HEK293 (cell line): ENCODE results near the gene TTLL11.

ENCODE experiments used
- HIC1 ChIP-seq: fragments of 450-650 bp; formaldehyde crosslinking; IDR thresholded peaks from 2 replicates; pipeline ENCODE4 v1.5.1; 2016; ENCODE audit warnings: missing biosample characterization, missing genetic modification characterization
- KLF17 ChIP-seq: fragments of 450-650 bp; formaldehyde crosslinking; IDR thresholded peaks from 2 replicates; pipeline ENCODE4 v1.5.1; 2016; ENCODE audit warnings: missing biosample characterization, missing genetic modification characterization
- TSHZ1 ChIP-seq: fragments of 450-650 bp; formaldehyde crosslinking; IDR thresholded peaks from 2 replicates; pipeline ENCODE4 v1.5.1; 2016; ENCODE audit warnings: missing biosample characterization, missing genetic modification characterization, borderline replicate concordance
- WT1 ChIP-seq: fragments of 450-650 bp; formaldehyde crosslinking; IDR thresholded peaks from 2 replicates; pipeline ENCODE4 v1.5.1; 2016; ENCODE audit warnings: missing biosample characterization, missing genetic modification characterization
- YY1 ChIP-seq: fragments of 450-650 bp; formaldehyde crosslinking; IDR thresholded peaks from 2 replicates; pipeline ENCODE4 v1.5.1; 2018; ENCODE audit warnings: missing biosample characterization, missing genetic modification characterization
- ZBTB20 ChIP-seq: fragments of 450-650 bp; formaldehyde crosslinking; IDR thresholded peaks from 2 replicates; pipeline ENCODE4 v1.5.1; 2016; ENCODE audit warnings: missing biosample characterization, missing genetic modification characterization
- ZEB2 ChIP-seq: fragments of 450-650 bp; formaldehyde crosslinking; IDR thresholded peaks from 2 replicates; pipeline ENCODE4 v1.5.1; 2016; ENCODE audit warnings: missing biosample characterization, missing genetic modification characterization
- ZNF10 ChIP-seq: fragments of 450-650 bp; formaldehyde crosslinking; IDR thresholded peaks from 2 replicates; pipeline ENCODE4 v1.5.1; 2017; ENCODE audit warnings: missing biosample characterization, missing genetic modification characterization
- ZNF146 ChIP-seq: fragments of 450-650 bp; formaldehyde crosslinking; IDR thresholded peaks from 2 replicates; pipeline ENCODE4 v1.5.1; 2016; ENCODE audit warnings: missing biosample characterization, missing genetic modification characterization
- ZNF174 ChIP-seq: fragments of 450-650 bp; formaldehyde crosslinking; IDR thresholded peaks from 2 replicates; pipeline ENCODE4 v1.5.0; 2017; ENCODE audit warnings: missing biosample characterization, mild to moderate bottlenecking, missing genetic modification characterization
- ZNF202 ChIP-seq: fragments of 450-650 bp; formaldehyde crosslinking; IDR thresholded peaks from 2 replicates; pipeline ENCODE4 v1.5.1; 2016; ENCODE audit warnings: missing biosample characterization, missing genetic modification characterization, borderline replicate concordance
- ZNF223 ChIP-seq: fragments of 450-650 bp; formaldehyde crosslinking; IDR thresholded peaks from 2 replicates; pipeline ENCODE4 v1.5.1; 2016; ENCODE audit warnings: missing biosample characterization, missing genetic modification characterization
- ZNF23 ChIP-seq: fragments of 450-650 bp; formaldehyde crosslinking; IDR thresholded peaks from 2 replicates; pipeline ENCODE4 v1.5.1; 2016; ENCODE audit warnings: missing biosample characterization, missing genetic modification characterization, borderline replicate concordance
- ZNF274 ChIP-seq, 2 experiments: fragments of 200-500 bp in 1 of 2; fragments of 450-650 bp in 1 of 2; sonication (Bioruptor generic) in 1 of 2; formaldehyde crosslinking in 1 of 2; IDR thresholded peaks; 2 replicates each; pipeline versions ENCODE4 v1.5.1 to v1.6.1; 2014 to 2016; ENCODE audit warnings: borderline replicate concordance in 1 of 2, inconsistent platforms in 1 of 2, low read length in 1 of 2, missing biosample characterization in 1 of 2, missing genetic modification characterization in 1 of 2
- ZNF280D ChIP-seq: fragments of 450-650 bp; formaldehyde crosslinking; IDR thresholded peaks from 2 replicates; pipeline ENCODE4 v1.5.1; 2016; ENCODE audit warnings: missing biosample characterization, missing genetic modification characterization
- ZNF366 ChIP-seq: fragments of 450-650 bp; formaldehyde crosslinking; conservative IDR thresholded peaks from 2 replicates; pipeline ENCODE4 v1.5.1; 2016; ENCODE audit warnings: missing biosample characterization, missing genetic modification characterization
- ZNF449 ChIP-seq: fragments of 450-650 bp; formaldehyde crosslinking; IDR thresholded peaks from 2 replicates; pipeline ENCODE4 v1.5.1; 2017; ENCODE audit warnings: missing biosample characterization, mild to moderate bottlenecking, missing genetic modification characterization, moderate library complexity
- ZNF501 ChIP-seq: fragments of 450-650 bp; formaldehyde crosslinking; IDR thresholded peaks from 2 replicates; pipeline ENCODE4 v1.5.1; 2016; ENCODE audit warnings: missing biosample characterization, missing genetic modification characterization
- ZNF544 ChIP-seq: fragments of 450-650 bp; formaldehyde crosslinking; IDR thresholded peaks from 2 replicates; pipeline ENCODE4 v1.5.0; 2017; ENCODE audit warnings: missing biosample characterization, missing genetic modification characterization
- ZNF548 ChIP-seq: fragments of 450-650 bp; formaldehyde crosslinking; IDR thresholded peaks from 2 replicates; pipeline ENCODE4 v1.5.1; 2016; ENCODE audit warnings: missing biosample characterization, missing genetic modification characterization
- ZNF555 ChIP-seq: fragments of 450-650 bp; formaldehyde crosslinking; conservative IDR thresholded peaks from 2 replicates; pipeline ENCODE4 v1.5.1; 2017; ENCODE audit warnings: missing biosample characterization, mild to moderate bottlenecking, missing genetic modification characterization, inconsistent platforms
- ZNF600 ChIP-seq: fragments of 450-650 bp; formaldehyde crosslinking; IDR thresholded peaks from 2 replicates; pipeline ENCODE4 v1.5.1; 2016; ENCODE audit warnings: missing biosample characterization, missing genetic modification characterization
- ZNF664 ChIP-seq: fragments of 450-650 bp; formaldehyde crosslinking; IDR thresholded peaks from 2 replicates; pipeline ENCODE4 v1.5.1; 2016; ENCODE audit warnings: missing biosample characterization, missing genetic modification characterization
- ZNF777 ChIP-seq: fragments of 450-650 bp; formaldehyde crosslinking; IDR thresholded peaks from 2 replicates; pipeline ENCODE4 v1.5.1; 2017; ENCODE audit warnings: missing biosample characterization, missing genetic modification characterization, borderline replicate concordance
- ZNF785 ChIP-seq: fragments of 450-650 bp; formaldehyde crosslinking; IDR thresholded peaks from 2 replicates; pipeline ENCODE4 v1.5.1; 2016; ENCODE audit warnings: missing biosample characterization, missing genetic modification characterization
- ZNF830 ChIP-seq: fragments of 450-650 bp; IDR thresholded peaks from 2 replicates; pipeline ENCODE4 v1.5.0; 2018; ENCODE audit warnings: missing biosample characterization, missing genetic modification characterization, low read depth, mild to moderate bottlenecking, moderate library complexity
- ZSCAN5A ChIP-seq: fragments of 450-650 bp; formaldehyde crosslinking; IDR thresholded peaks from 2 replicates; pipeline ENCODE4 v1.5.1; 2016; ENCODE audit warnings: missing biosample characterization, missing genetic modification characterization

Gene TTLL11

GRCh38 chr9:121895818-121896544 lies 197.1 kb downstream of the TTLL11 start (continued):
- TF ChIP-seq HIC1 (tag by site-specific recombination) (no peak), ZNF174 (tag by site-specific recombination) (no peak), ZNF23 (tag by site-specific recombination) (no peak), ZNF146 (tag by site-specific recombination) (no peak), ZNF548 (tag by site-specific recombination) (no peak), ZNF223 (tag by site-specific recombination) (no peak), ZNF544 (tag by site-specific recombination) (no peak), TSHZ1 (tag by site-specific recombination) (no peak), WT1 (tag by site-specific recombination) (no peak), ZNF664 (tag by site-specific recombination) (no peak), ZNF366 (tag by site-specific recombination) (no peak), KLF17 (tag by site-specific recombination) (no peak), ZNF10 (tag by site-specific recombination) (no peak), ZEB2 (tag by site-specific recombination) (no peak), YY1 (no peak), ZNF777 (tag by site-specific recombination) (no peak), ZNF600 (0 out of 2 replicates have a peak, but pooled peaks have one; percentile 40), ZNF280D (tag by site-specific recombination) (no peak), ZNF449 (tag by site-specific recombination) (no peak), ZBTB20 (tag by site-specific recombination) (no peak), ZNF555 (tag by site-specific recombination) (no peak), ZSCAN5A (no peak), ZNF830 (tag by site-specific recombination) (no peak), ZNF785 (no peak), ZNF274 (IDR thresholded peaks at IDR 0.05; ENCODE audit: low read length) (no peak), ZNF274 (tag by site-specific recombination; IDR thresholded peaks at IDR 0.05; ENCODE audit: borderline replicate concordance) (no peak), ZNF501 (no peak), ZNF202 (tag by site-specific recombination) (no peak)
